Erythroblast (primary cell): ENCODE results near the gene SPPL2B.

Experiments
- DNase-seq, 2 experiments: peaks; one replicate each; lab custom pipeline; 2025; lab: John Stamatoyannopoulos, UW
- GATA1 ChIP-seq: IDR thresholded peaks from 2 replicates; pipeline ENCODE4 v1.6.1; 2011; ENCODE audit warnings: low read depth, mild to moderate bottlenecking, control low read depth, low read length, moderate library complexity
- POLR2A ChIP-seq: IDR thresholded peaks from 2 replicates; pipeline ENCODE4 v1.6.1; 2011; ENCODE audit warnings: mild to moderate bottlenecking, low read length

Gene SPPL2B

GRCh38 chr19:2307518-2308012 lies 20.9 kb upstream of the SPPL2B start:
- TF ChIP-seq GATA1: no peak
- TF ChIP-seq POLR2A: no peak
- DNase-seq: no peak

- TF ChIP-seq GATA1 (no peak), POLR2A (no peak)
- DNase-seq: no peak
These were observed 20.3 kb upstream of the SPPL2B start, which contains the start of gene LINGO3 for GRCh38 chr19:2308114-2308556. Gene LINGO3, minus strand, starts transcription at chr19:2308154. Its CDS starts 16,378 bp downstream, at chr19:2291776.

GRCh38 chr19:2309734-2310362 lies 18.6 kb upstream of the SPPL2B start:
- TF ChIP-seq GATA1 (no peak), POLR2A (no peak)
- no peak for DNase-seq

GRCh38 chr19:2311093-2311492 lies 17.4 kb upstream of the SPPL2B start:
- TF ChIP-seq GATA1: no peak
- TF ChIP-seq POLR2A: no peak
- no peak for DNase-seq

- DNase-seq: no peak
- TF ChIP-seq POLR2A (no peak), GATA1 (no peak)
These were observed 15.5 kb upstream of the SPPL2B start for GRCh38 chr19:2312820-2313501.

- TF ChIP-seq GATA1 (no peak), POLR2A (no peak)
- no peak for DNase-seq
These were observed 13.2 kb upstream of the SPPL2B start for GRCh38 chr19:2315121-2315817.

- no peak for TF ChIP-seq POLR2A
- no peak for TF ChIP-seq GATA1
- peak; percentile 48 to 50 for DNase-seq
These were observed 12.6 kb upstream of the SPPL2B start for GRCh38 chr19:2315818-2316353.

- TF ChIP-seq POLR2A (no peak), GATA1 (no peak)
- DNase-seq: no peak
These were observed 11.2 kb upstream of the SPPL2B start for GRCh38 chr19:2317300-2317699.

GRCh38 chr19:2317756-2318155 lies 10.7 kb upstream of the SPPL2B start:
- no peak for DNase-seq
- TF ChIP-seq GATA1 (no peak), POLR2A (no peak)

GRCh38 chr19:2318923-2319322 lies 9.6 kb upstream of the SPPL2B start:
- TF ChIP-seq POLR2A: no peak
- no peak for TF ChIP-seq GATA1
- no peak for DNase-seq

GRCh38 chr19:2319551-2319950 lies 8.9 kb upstream of the SPPL2B start:
- DNase-seq: no peak
- TF ChIP-seq POLR2A: no peak
- TF ChIP-seq GATA1: no peak

GRCh38 chr19:2320049-2320448 lies 8.4 kb upstream of the SPPL2B start:
- TF ChIP-seq POLR2A (no peak), GATA1 (no peak)

GRCh38 chr19:2320939-2321338 lies 7.5 kb upstream of the SPPL2B start:
- TF ChIP-seq POLR2A (no peak), GATA1 (no peak)
- DNase-seq: no peak

More at GRCh38 chr19:2320049-2320448, 8.4 kb upstream of the SPPL2B start:
- no peak for DNase-seq
